Caco-2 (cell line): ENCODE measurements around the gene ANKRD44. TPM values are rescaled to one million over a fixed set of nuclear protein-coding genes. Genes with fewer than 3 reads are reported as not detected.

Experiments used
- BruUV-seq: library from RNA; stranded (reverse); fragments of 400-500 nt; replicated peaks from 2 replicates; lab custom pipeline; 2021; lab: Mats Ljungman, UMichigan
- CTCF ChIA-PET: fragments of 300-600 bp; sonication (Branson Sonifier 250); formaldehyde crosslinking; loops from one replicate; lab custom pipeline; 2022; ENCODE audit warnings: antibody characterized with exemption; lab: Charles Lee
- POLR2A ChIA-PET: fragments of 300-600 bp; sonication (Branson Sonifier 250); formaldehyde crosslinking; loops from one replicate; lab custom pipeline; 2022; ENCODE audit warnings: antibody characterized with exemption; lab: Charles Lee
- DNase-seq, 2 experiments: peaks; one replicate each; pipeline versions ENCODE4 v3.0.0 to v3.0.0-alpha.2; 2020 to 2022
- H3K27me3 ChIP-seq: replicated peaks from 2 replicates; pipeline ENCODE4 v1.6.0; 2011; ENCODE audit warnings: low read length; ENCODE audit not compliant: control insufficient read depth, insufficient read depth
- H3K36me3 ChIP-seq: 2 replicates; pipeline ENCODE4 v1.5.1; 2011; ENCODE audit warnings: low read length; ENCODE audit not compliant: control insufficient read depth, insufficient read depth
- H3K4me1 ChIP-seq: fragments of 250-450 bp; sonication (Bioruptor Pico); 2 replicates; pipeline ENCODE4 v1.5.1; 2020; ENCODE audit warnings: mild to moderate bottlenecking
- H3K4me3 ChIP-seq: 2 replicates; pipeline ENCODE4 v1.5.1; 2011; ENCODE audit warnings: low read depth, mild to moderate bottlenecking, control low read depth, low read length
- H3K9me3 ChIP-seq: fragments of 250-450 bp; sonication (Bioruptor Pico); 2 replicates; pipeline ENCODE4 v1.5.1; 2020; ENCODE audit warnings: mild to moderate bottlenecking, moderate library complexity
- H3K27ac Mint-ChIP-seq: one replicate; pipeline ENCODE4 v1.8.0; 2022; ENCODE audit warnings: mixed read lengths; ENCODE audit not compliant: unreplicated experiment
- H3K27me3 Mint-ChIP-seq: one replicate; pipeline ENCODE4 v1.8.0; 2022; ENCODE audit warnings: mixed read lengths; ENCODE audit not compliant: insufficient read depth, unreplicated experiment
- H3K36me3 Mint-ChIP-seq: one replicate; pipeline ENCODE4 v1.8.0; 2022; ENCODE audit warnings: mild to moderate bottlenecking, mixed read lengths; ENCODE audit not compliant: insufficient read depth, unreplicated experiment
- H3K4me1 Mint-ChIP-seq: one replicate; pipeline ENCODE4 v1.8.0; 2022; ENCODE audit warnings: low read depth, mixed read lengths; ENCODE audit not compliant: unreplicated experiment
- H3K4me3 Mint-ChIP-seq: one replicate; pipeline ENCODE4 v1.8.0; 2022; ENCODE audit warnings: mild to moderate bottlenecking, moderate library complexity, mixed read lengths; ENCODE audit not compliant: unreplicated experiment
- H3K9me3 Mint-ChIP-seq: one replicate; pipeline ENCODE4 v1.8.0; 2022; ENCODE audit warnings: mixed read lengths; ENCODE audit not compliant: unreplicated experiment
- CTCF ChIP-seq, 2 experiments: fragments of 200-600 bp in 1 of 2; IDR thresholded peaks; 1 replicate in 1 of 2; 2 replicates in 1 of 2; pipeline versions ENCODE4 v1.5.1 to v1.8.0; 2011 to 2022; ENCODE audit warnings: antibody characterized with exemption in 1 of 2, control low read depth in 1 of 2, inconsistent platforms in 1 of 2, low read depth in 1 of 2, low read length in 1 of 2, mild to moderate bottlenecking in 1 of 2, moderate library complexity in 1 of 2; ENCODE audit not compliant: insufficient read depth in 1 of 2, severe bottlenecking in 1 of 2, unreplicated experiment in 1 of 2
- intact Hi-C: fragments of 100-400 bp; cut with micrococcal nuclease; formaldehyde crosslinking; loops from one replicate; pipeline ENCODE4 v1.10.0; 2022; ENCODE audit not compliant: unreplicated experiment
- total RNA-seq: library from RNA; stranded (reverse); gene quantifications from 2 replicates; pipeline ENCODE4 v1.2.3, GENCODE V29; 2022

Gene ANKRD44
- total RNA-seq, 1 experiment from 2014 or later: 1.0 TPM

GRCh38 chr2:197245829-197246804, 64.5 kb downstream of the ANKRD44 start:
- no peak for TF ChIP-seq CTCF (IDR thresholded peaks at IDR 0.05; ENCODE audit: insufficient read depth in 1 of 2, low read depth in 1 of 2, low read length in 1 of 2, severe bottlenecking in 1 of 2, unreplicated experiment in 1 of 2)
- BruUV-seq: no TSS peak
- Mint-ChIP-seq H3K4me1 (no peaks in the 10 kb centered on the region), H3K36me3 (no peaks in the 10 kb centered on the region), H3K27me3 (peaks cover 6% of the 10 kb centered on the region), H3K9me3 (no peaks in the 10 kb centered on the region), H3K27ac (no peak overlapping the region), H3K4me3 (no peak overlapping the region)
- Histone ChIP-seq H3K4me3 (no peak overlapping the region), H3K9me3 (no peaks in the 10 kb centered on the region), H3K27me3 (no peaks in the 10 kb centered on the region), H3K4me1 (no peaks in the 10 kb centered on the region), H3K36me3 (no peaks in the 10 kb centered on the region)
- POLR2A ChIA-PET: no interaction called here
- CTCF ChIA-PET: no interaction called here
- no peak for DNase-seq
- intact Hi-C loops: no loop called here

- intact Hi-C loops: no loop called here
- BruUV-seq: no TSS peak
- H3K4me3 Mint-ChIP-seq: no peak overlapping the region
- Histone ChIP-seq H3K36me3 (no peaks in the 10 kb centered on the region), H3K4me1 (no peaks in the 10 kb centered on the region), H3K4me3 (no peak overlapping the region), H3K9me3 (no peaks in the 10 kb centered on the region), H3K27me3 (no peaks in the 10 kb centered on the region)
- peaks cover 6% of the 10 kb centered on the region for H3K27me3 Mint-ChIP-seq
- H3K36me3 Mint-ChIP-seq: no peaks in the 10 kb centered on the region
- no peak overlapping the region for H3K27ac Mint-ChIP-seq
- ChIA-PET CTCF (no interaction called here), POLR2A (no interaction called here)
- no peaks in the 10 kb centered on the region for H3K4me1 Mint-ChIP-seq
- no peak for TF ChIP-seq CTCF (IDR thresholded peaks at IDR 0.05; ENCODE audit: insufficient read depth in 1 of 2, low read depth in 1 of 2, low read length in 1 of 2, severe bottlenecking in 1 of 2, unreplicated experiment in 1 of 2)
- no peaks in the 10 kb centered on the region for H3K9me3 Mint-ChIP-seq
- DNase-seq: no peak
These were observed 66.2 kb downstream of the ANKRD44 start for GRCh38 chr2:197244349-197244748.

GRCh38 chr2:197242719-197243118, 67.9 kb downstream of the ANKRD44 start:
- CTCF ChIA-PET: no interaction called here
- BruUV-seq: no TSS peak

More at GRCh38 chr2:197242719-197243118, 67.9 kb downstream of the ANKRD44 start:
- intact Hi-C loops: no loop called here
- no peaks in the 10 kb centered on the region for H3K4me1 ChIP-seq
- no peaks in the 10 kb centered on the region for H3K27me3 ChIP-seq
- no peaks in the 10 kb centered on the region for H3K36me3 ChIP-seq
- no peak for TF ChIP-seq CTCF (IDR thresholded peaks at IDR 0.05; ENCODE audit: insufficient read depth in 1 of 2, low read depth in 1 of 2, low read length in 1 of 2, severe bottlenecking in 1 of 2, unreplicated experiment in 1 of 2)
- POLR2A ChIA-PET: no interaction called here
- H3K27me3 Mint-ChIP-seq: peaks cover 6% of the 10 kb centered on the region
- no peak overlapping the region for H3K4me3 ChIP-seq
- no peak overlapping the region for H3K27ac Mint-ChIP-seq
- no peak for DNase-seq
- H3K9me3 ChIP-seq: no peaks in the 10 kb centered on the region
- no peaks in the 10 kb centered on the region for H3K36me3 Mint-ChIP-seq
- no peak overlapping the region for H3K4me3 Mint-ChIP-seq
- no peaks in the 10 kb centered on the region for H3K4me1 Mint-ChIP-seq
- no peaks in the 10 kb centered on the region for H3K9me3 Mint-ChIP-seq
